GM20431 (cell line): ENCODE results near the gene TMEM179.

Source experiments
- in situ Hi-C: fragments of 300-500 bp; cut with MseI, MboI; formaldehyde crosslinking; loops from one replicate; pipeline ENCODE4 v1.15.0; 2020; ENCODE audit warnings: low sequenced_read_pairs; ENCODE audit not compliant: unreplicated experiment

Gene TMEM179

GRCh38 chr14:104559028-104559803 is 45.4 kb downstream of the TMEM179 start:
- in situ Hi-C loops, result no loop called here

- in situ Hi-C loops, result no loop called here
These were observed 46.1 kb downstream of the TMEM179 start for GRCh38 chr14:104558231-104559027.

GRCh38 chr14:104557766-104558165 is 46.8 kb downstream of the TMEM179 start:
- in situ Hi-C loops, result no loop called here

GRCh38 chr14:104557086-104557485 is 47.5 kb downstream of the TMEM179 start:
- in situ Hi-C loops, result no loop called here

GRCh38 chr14:104556256-104557021 is 48.1 kb downstream of the TMEM179 start:
- in situ Hi-C loops, result no loop called here

- in situ Hi-C loops, result no loop called here
These were observed 48.9 kb downstream of the TMEM179 start for GRCh38 chr14:104555430-104556255.

- in situ Hi-C loops, result no loop called here
These were observed 49.8 kb downstream of the TMEM179 start for GRCh38 chr14:104554608-104555429.

GRCh38 chr14:104554088-104554607 is 50.4 kb downstream of the TMEM179 start:
- in situ Hi-C loops, result no loop called here

GRCh38 chr14:104553166-104554087 is 51.1 kb downstream of the TMEM179 start:
- in situ Hi-C loops, result no loop called here

- in situ Hi-C loops, result no loop called here
These were observed 51.8 kb downstream of the TMEM179 start for GRCh38 chr14:104552738-104553125.

GRCh38 chr14:104551851-104552737 is 52.5 kb downstream of the TMEM179 start:
- in situ Hi-C loops, result no loop called here

GRCh38 chr14:104550861-104551728 is 53.5 kb downstream of the TMEM179 start:
- in situ Hi-C loops, result no loop called here

- in situ Hi-C loops, result no loop called here
These were observed 54.2 kb downstream of the TMEM179 start for GRCh38 chr14:104550340-104550860.

GRCh38 chr14:104549536-104550339 is 54.8 kb downstream of the TMEM179 start:
- in situ Hi-C loops, result no loop called here
